Prostate gland (tissue), 2 donors: Measurements from ENCODE around the gene SPATA6L.

ENCODE experiments used
- CTCF ChIP-seq, 4 experiments: fragments of 200-600 bp in 2 of 4; fragments of 450-650 bp in 2 of 4; sonication (generic) in 2 of 4; IDR thresholded peaks; 1 replicate in 3 of 4; 2 replicates in 1 of 4; pipeline ENCODE4 v1.5.1; 2016 to 2019; ENCODE audit warnings: antibody characterized with exemption in 4 of 4, mild to moderate bottlenecking in 2 of 4, moderate library complexity in 2 of 4
- POLR2A ChIP-seq: fragments of 450-650 bp; IDR thresholded peaks from one replicate; pipeline ENCODE4 v1.6.1; 2016; ENCODE audit warnings: antibody characterized with exemption, mild to moderate bottlenecking

GRCh38 chr9:4662989-4663792 is 3.1 kb downstream of the SPATA6L start:
- TF ChIP-seq CTCF (IDR thresholded peaks at IDR 0.05) (no peak), POLR2A (no peak)
